WI38 (cell line): ENCODE measurements around the gene LETM1.

Source experiments
- H3K4me3 ChIP-seq: 2 replicates; pipeline ENCODE4 v1.5.1; 2011; ENCODE audit warnings: low read depth, mild to moderate bottlenecking, control low read depth, low read length
- TF ChIP-seq, protein P1 (sequence below): IDR thresholded peaks from 2 replicates; pipeline ENCODE4 v1.5.1; 2012; ENCODE audit warnings: low read depth, mild to moderate bottlenecking, control low read depth, low read length

LETM1 gene

DNA sequence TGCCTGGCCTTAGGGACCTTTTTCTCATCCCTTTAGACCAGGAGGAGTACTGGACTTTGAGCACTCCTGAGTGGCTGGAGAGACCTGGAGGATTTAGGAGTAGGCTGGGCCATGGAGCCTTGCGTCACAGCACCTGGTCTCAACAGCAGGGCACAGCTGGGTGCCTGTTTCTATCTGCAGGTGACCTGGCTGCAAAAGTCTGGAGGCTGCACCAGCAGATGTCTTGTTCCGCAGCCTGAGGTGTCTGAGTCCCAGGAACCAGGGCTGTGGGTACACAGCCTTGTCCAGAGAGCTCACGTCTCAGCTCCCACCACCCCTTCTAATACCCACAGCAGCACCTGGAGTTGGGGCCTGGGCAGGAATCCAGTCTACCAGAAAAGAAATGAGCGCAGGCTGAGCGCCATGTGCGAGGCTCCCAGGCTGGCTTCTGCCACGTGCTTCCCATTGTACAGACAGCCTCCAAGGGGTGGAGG is 10.3 kb upstream of the LETM1 start:
- TF ChIP-seq, protein P1, sequence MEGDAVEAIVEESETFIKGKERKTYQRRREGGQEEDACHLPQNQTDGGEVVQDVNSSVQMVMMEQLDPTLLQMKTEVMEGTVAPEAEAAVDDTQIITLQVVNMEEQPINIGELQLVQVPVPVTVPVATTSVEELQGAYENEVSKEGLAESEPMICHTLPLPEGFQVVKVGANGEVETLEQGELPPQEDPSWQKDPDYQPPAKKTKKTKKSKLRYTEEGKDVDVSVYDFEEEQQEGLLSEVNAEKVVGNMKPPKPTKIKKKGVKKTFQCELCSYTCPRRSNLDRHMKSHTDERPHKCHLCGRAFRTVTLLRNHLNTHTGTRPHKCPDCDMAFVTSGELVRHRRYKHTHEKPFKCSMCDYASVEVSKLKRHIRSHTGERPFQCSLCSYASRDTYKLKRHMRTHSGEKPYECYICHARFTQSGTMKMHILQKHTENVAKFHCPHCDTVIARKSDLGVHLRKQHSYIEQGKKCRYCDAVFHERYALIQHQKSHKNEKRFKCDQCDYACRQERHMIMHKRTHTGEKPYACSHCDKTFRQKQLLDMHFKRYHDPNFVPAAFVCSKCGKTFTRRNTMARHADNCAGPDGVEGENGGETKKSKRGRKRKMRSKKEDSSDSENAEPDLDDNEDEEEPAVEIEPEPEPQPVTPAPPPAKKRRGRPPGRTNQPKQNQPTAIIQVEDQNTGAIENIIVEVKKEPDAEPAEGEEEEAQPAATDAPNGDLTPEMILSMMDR = no peak
- H3K4me3 ChIP-seq = no peak overlapping the region

DNA sequence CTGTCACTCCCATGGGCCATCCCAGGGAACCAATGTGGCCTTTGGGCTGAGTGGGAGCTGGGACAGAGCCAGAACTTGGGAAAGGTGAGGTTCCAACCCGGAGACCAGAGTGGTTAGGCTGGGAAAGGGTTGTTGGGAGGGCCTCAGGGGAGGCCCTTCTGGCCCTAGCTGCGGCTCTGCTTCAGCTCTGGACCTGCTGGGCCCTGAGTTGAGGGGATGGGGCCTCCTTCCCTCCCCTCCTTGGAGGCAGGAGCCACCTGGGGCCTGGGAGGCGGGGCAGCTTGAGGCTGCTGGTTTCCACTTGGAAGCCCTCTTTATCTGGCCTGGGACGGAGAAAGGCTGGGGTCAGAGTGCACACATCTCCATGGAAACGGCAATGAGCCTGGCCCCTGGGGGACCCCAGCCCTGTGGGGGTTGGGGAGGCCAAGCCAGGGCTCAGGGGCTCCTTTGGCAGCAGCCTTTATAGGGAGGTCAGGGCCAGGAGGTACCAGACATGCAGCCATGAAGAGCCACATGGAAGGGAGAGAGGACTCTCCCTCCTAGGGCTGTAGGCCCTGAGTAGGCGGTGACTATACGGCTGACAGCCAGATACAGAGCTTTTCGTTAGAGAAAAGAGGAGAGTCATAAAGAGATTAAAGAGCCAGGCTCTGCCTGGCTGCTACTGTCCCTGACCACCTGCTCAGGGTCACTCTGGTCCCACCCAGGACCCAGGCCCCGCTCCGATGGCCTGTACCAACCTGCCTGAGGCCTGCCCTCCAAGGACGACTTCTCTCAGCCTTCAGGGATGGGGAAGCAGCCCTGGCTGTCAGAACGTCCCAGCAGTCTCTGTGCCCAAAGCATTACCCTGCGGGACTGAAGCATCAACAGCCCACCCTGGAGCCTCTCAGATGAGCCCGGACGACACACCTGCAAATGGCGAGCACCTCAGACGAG is 8.4 kb upstream of the LETM1 start:
- H3K4me3 ChIP-seq = no peak overlapping the region
- TF ChIP-seq, protein P1 = no peak

DNA sequence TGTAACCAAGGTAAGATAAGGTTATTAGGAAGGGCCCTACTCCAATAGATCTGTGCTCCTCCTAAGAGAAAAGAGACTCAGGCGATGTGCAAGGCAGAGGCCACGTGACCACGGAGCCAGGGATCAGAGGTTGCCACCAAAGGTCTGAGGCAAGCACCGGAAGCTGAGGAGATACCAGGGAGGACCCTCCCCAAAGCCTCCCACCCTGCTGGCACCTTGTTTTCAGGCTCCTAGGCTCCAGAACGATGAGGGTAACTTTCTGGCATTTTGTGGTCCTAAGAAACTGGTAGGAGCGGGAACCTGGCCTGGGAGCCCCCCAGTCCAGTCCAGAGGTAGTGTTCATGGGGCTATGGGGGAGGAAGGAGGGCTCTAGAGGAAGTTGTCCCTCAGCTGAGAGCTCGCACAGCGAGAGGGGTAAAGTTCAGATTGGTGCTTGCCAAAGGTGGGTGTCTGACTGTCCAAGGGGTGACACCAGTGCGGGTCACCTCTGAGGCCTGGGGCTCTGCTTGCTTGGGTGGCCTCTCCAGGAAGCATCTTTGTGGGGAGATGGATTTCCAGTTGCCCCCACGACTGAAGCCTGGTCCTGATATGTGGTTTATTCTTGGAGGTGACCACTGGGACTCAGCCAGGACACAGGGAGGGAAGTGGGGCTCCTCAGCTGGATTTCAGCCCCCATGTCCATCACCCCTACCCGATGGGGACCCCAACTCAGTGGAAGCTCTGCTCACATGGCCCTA is 7.5 kb upstream of the LETM1 start:
- H3K4me3 ChIP-seq = no peak overlapping the region

DNA sequence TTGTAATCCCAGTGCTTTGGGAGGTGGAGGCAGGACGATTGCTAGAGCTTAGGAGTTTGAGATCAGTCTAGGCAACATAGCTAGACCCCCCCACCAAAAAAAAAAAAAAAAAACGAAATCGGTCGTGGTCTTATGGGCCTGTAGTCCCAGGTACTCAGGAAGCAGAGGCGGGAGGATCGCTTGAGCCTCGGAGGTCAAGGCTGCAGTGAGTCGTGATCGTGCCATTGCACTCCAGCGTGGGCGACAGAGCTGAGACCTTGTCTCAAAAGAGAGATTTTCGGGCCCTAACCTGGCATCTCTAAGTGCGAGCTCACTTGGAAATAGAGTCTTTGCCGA is 7.0 kb upstream of the LETM1 start:
- H3K4me3 ChIP-seq = no peak overlapping the region

More for the DNA sequence above, 7.5 kb upstream of the LETM1 start:
- TF ChIP-seq, protein P1 = no peak

DNA sequence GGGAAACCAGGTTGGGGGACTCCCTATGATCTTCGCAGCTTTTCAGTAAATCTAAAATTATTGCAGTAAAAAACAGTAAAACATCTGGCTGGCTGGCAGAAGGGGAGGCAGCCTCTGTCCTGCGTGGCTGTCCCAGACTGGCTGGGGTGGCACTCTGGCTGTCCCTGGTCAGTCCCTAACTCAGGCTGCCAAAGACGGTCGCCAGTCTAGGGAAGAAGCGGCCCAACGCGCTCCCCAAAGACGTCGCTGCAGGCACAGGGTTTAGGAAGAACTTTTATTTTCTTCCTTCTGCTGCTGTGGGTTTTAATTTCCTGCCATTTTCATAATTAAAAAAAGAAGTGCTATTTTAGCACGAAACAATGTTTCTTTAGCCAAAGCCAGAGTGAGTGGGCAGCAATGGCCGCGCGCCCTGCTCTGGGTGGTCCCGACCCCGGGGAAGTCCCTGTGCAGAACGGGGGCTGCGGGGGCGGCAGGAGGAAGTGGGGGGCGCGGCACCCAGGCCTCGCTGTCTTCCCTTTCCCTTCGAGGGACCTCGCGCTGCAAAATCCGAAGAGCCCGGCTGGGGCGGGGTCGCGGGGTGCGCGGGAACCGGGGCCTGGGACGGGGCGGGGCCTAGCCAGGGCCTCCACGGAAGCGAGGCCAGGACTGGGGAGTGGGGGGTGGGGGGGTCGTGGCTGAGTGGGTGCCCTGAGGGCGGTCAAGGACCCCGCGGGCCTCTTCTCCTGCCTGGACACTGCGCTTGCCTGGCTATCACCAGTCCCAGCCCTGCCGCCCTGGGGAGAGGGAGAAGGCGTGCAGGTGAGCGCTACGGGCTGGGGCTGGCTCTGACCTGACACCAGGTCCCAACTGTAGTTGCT is 6.3 kb upstream of the LETM1 start:
- TF ChIP-seq, protein P1 = no peak
- H3K4me3 ChIP-seq = no peak overlapping the region

More for the DNA sequence above, 7.0 kb upstream of the LETM1 start:
- TF ChIP-seq, protein P1 = no peak

DNA sequence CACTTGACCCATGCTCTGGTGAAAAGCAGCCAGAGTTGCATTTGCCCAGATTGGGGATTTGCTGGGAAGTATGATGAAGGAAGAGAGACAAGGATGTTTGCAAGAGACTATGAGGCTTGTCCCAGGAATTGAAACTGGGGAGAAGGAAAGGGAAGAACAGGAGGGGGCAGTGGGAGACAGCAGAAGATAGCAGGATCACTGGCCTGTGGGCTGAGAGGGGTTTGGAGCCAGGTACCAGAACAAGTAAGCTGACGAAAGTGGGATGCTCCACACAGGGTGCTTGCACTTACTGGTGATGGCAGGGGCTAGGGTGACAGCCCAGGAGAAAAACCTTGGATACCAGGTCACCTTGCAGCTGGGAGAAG is 3.4 kb upstream of the LETM1 start:
- TF ChIP-seq, protein P1 = no peak
- H3K4me3 ChIP-seq = no peak overlapping the region
